Subcutaneous abdominal adipose tissue (tissue), 5 donors: ENCODE results near the gene SLC25A11.
A peak's percentile ranks its signal among the peaks of the same experiment; 100 is the strongest.

Experiments used
- H3K27ac ChIP-seq: one replicate; pipeline ENCODE4 v1.7.0; 2013; ENCODE audit warnings: low read depth, mild to moderate bottlenecking, inconsistent platforms, low read length, moderate library complexity
- H3K27me3 ChIP-seq, 5 donors: one replicate each; pipeline ENCODE4 v1.7.0; 2013; ENCODE audit warnings: low read length in 5 of 5, inconsistent platforms in 1 of 5; ENCODE audit not compliant: control insufficient read depth in 5 of 5, insufficient read depth in 4 of 5
- H3K36me3 ChIP-seq, 5 donors: one replicate each; pipeline ENCODE4 v1.7.0; 2013; ENCODE audit warnings: low read length in 5 of 5; ENCODE audit not compliant: control insufficient read depth in 5 of 5, insufficient read depth in 5 of 5
- H3K4me1 ChIP-seq, 5 donors: one replicate each; pipeline ENCODE4 v1.7.0; 2013; ENCODE audit warnings: low read length in 5 of 5, mild to moderate bottlenecking in 3 of 5, moderate library complexity in 1 of 5; ENCODE audit not compliant: control insufficient read depth in 5 of 5, insufficient read depth in 5 of 5
- H3K4me3 ChIP-seq, 5 donors: one replicate each; pipeline ENCODE4 v1.7.0; 2013; ENCODE audit warnings: low read length in 5 of 5, low read depth in 1 of 5
- H3K9ac ChIP-seq, 5 donors: one replicate each; pipeline ENCODE4 v1.7.0; 2013; ENCODE audit warnings: low read length in 5 of 5, mild to moderate bottlenecking in 4 of 5, moderate library complexity in 3 of 5
- H3K9me3 ChIP-seq, 5 donors: one replicate each; pipeline ENCODE4 v1.7.0; 2013; ENCODE audit warnings: low read length in 5 of 5; ENCODE audit not compliant: control insufficient read depth in 5 of 5
- donor health status: healthy.
- donor health status: healthy.
- donor health status: healthy.
- donor health status: healthy.
- donor health status: healthy.

SLC25A11 gene

GRCh38 chr17:4973256-4974114 lies 33.6 kb upstream of the SLC25A11 start:
- H3K27ac ChIP-seq, result no peak overlapping the region
- peaks cover 0 to 40% (median 20%) of the 10 kb centered on the region in 5 donors for H3K4me1 ChIP-seq
- peak overlapping the region in 2 of 5 donors; percentile 7 to 47 for H3K9ac ChIP-seq
- peaks cover 5 to 91% (median 67%) of the 10 kb centered on the region in 5 donors for H3K36me3 ChIP-seq
- no peaks in the 10 kb centered on the region for H3K9me3 ChIP-seq
- H3K4me3 ChIP-seq, result no peak overlapping the region
- no peaks in the 10 kb centered on the region for H3K27me3 ChIP-seq

GRCh38 chr17:4972752-4973151 lies 32.9 kb upstream of the SLC25A11 start:
- Histone ChIP-seq H3K9ac (peak overlapping the region in 2 of 5 donors; percentile 7 to 47), H3K4me1 (peaks cover 2 to 41% (median 26%) of the 10 kb centered on the region in 5 donors), H3K27ac (no peak overlapping the region), H3K4me3 (no peak overlapping the region), H3K9me3 (no peaks in the 10 kb centered on the region), H3K36me3 (peaks cover 2 to 84% (median 60%) of the 10 kb centered on the region in 5 donors), H3K27me3 (no peaks in the 10 kb centered on the region)

GRCh38 chr17:4972322-4972721 lies 32.5 kb upstream of the SLC25A11 start:
- H3K36me3 ChIP-seq, result peaks cover 0 to 80% (median 55%) of the 10 kb centered on the region in 5 donors
- H3K9me3 ChIP-seq, result no peaks in the 10 kb centered on the region
- H3K27me3 ChIP-seq, result no peaks in the 10 kb centered on the region
- peaks cover 2 to 41% (median 26%) of the 10 kb centered on the region in 5 donors for H3K4me1 ChIP-seq
- H3K9ac ChIP-seq, result peak overlapping the region in 2 of 5 donors; percentile 11 to 30
- H3K27ac ChIP-seq, result no peak overlapping the region
- no peak overlapping the region for H3K4me3 ChIP-seq

- no peak overlapping the region for H3K4me3 ChIP-seq
- H3K9ac ChIP-seq, result peak overlapping the region in 2 of 5 donors; percentile 5 to 11
- H3K9me3 ChIP-seq, result no peaks in the 10 kb centered on the region
- H3K36me3 ChIP-seq, result peaks cover 0 to 75% (median 50%) of the 10 kb centered on the region in 5 donors
- H3K4me1 ChIP-seq, result peaks cover 5 to 42% (median 28%) of the 10 kb centered on the region in 5 donors
- no peak overlapping the region for H3K27ac ChIP-seq
- H3K27me3 ChIP-seq, result no peaks in the 10 kb centered on the region
Measured at GRCh38 chr17:4971826-4972225, 32.0 kb upstream of the SLC25A11 start.

- Histone ChIP-seq H3K9ac (peak overlapping the region in 2 of 5 donors; percentile 9 to 59), H3K4me3 (no peak overlapping the region), H3K4me1 (peaks cover 8 to 52% (median 41%) of the 10 kb centered on the region in 5 donors), H3K27me3 (no peaks in the 10 kb centered on the region), H3K36me3 (peaks cover 0 to 64% (median 45%) of the 10 kb centered on the region in 5 donors), H3K9me3 (no peaks in the 10 kb centered on the region), H3K27ac (peak overlapping the region; percentile 93)
Measured at GRCh38 chr17:4970273-4970672, 30.4 kb upstream of the SLC25A11 start.

- Histone ChIP-seq H3K36me3 (peaks cover 0 to 58% (median 41%) of the 10 kb centered on the region in 5 donors), H3K27ac (peak overlapping the region; percentile 93), H3K4me3 (peak overlapping the region in 4 of 5 donors; percentile 0 to 96 (median 58)), H3K9ac (peak overlapping the region in 3 of 5 donors; percentile 9 to 83 (median 59)), H3K4me1 (peaks cover 8 to 52% (median 43%) of the 10 kb centered on the region in 5 donors), H3K9me3 (no peaks in the 10 kb centered on the region), H3K27me3 (no peaks in the 10 kb centered on the region)
Measured at GRCh38 chr17:4969551-4970173, 29.8 kb upstream of the SLC25A11 start.

- peak overlapping the region; percentile 93 for H3K27ac ChIP-seq
- H3K4me1 ChIP-seq, result peaks cover 8 to 52% (median 43%) of the 10 kb centered on the region in 5 donors
Measured at GRCh38 chr17:4969047-4969550, 29.3 kb upstream of the SLC25A11 start.

GRCh38 chr17:4968486-4969046 lies 28.7 kb upstream of the SLC25A11 start:
- no peaks in the 10 kb centered on the region for H3K27me3 ChIP-seq
- H3K4me3 ChIP-seq, result peak overlapping the region; percentile 65 to 96 (median 94)
- peak overlapping the region; percentile 93 for H3K27ac ChIP-seq
- H3K9ac ChIP-seq, result peak overlapping the region; percentile 26 to 87 (median 83)
- H3K4me1 ChIP-seq, result peaks cover 8 to 50% (median 43%) of the 10 kb centered on the region in 5 donors
- H3K9me3 ChIP-seq, result no peaks in the 10 kb centered on the region
- peaks cover 0 to 47% (median 30%) of the 10 kb centered on the region in 5 donors for H3K36me3 ChIP-seq

More at GRCh38 chr17:4969047-4969550, 29.3 kb upstream of the SLC25A11 start:
- H3K36me3 ChIP-seq, result peaks cover 0 to 52% (median 36%) of the 10 kb centered on the region in 5 donors
- no peaks in the 10 kb centered on the region for H3K9me3 ChIP-seq
- H3K9ac ChIP-seq, result peak overlapping the region in 4 of 5 donors; percentile 69 to 87 (median 83)
- peak overlapping the region; percentile 0 to 96 (median 94) for H3K4me3 ChIP-seq
- no peaks in the 10 kb centered on the region for H3K27me3 ChIP-seq

- Histone ChIP-seq H3K36me3 (peaks cover 0 to 40% (median 23%) of the 10 kb centered on the region in 5 donors), H3K9ac (peak within 1 kb of the TSS; percentile 83 to 96 (median 87)), H3K27ac (peak within 1 kb of the TSS; percentile 98), H3K4me1 (peaks cover 8 to 43% (median 43%) of the 10 kb centered on the region in 5 donors), H3K4me3 (peak within 1 kb of the TSS; percentile 91 to 99 (median 94)), H3K9me3 (no peaks in the 10 kb centered on the region), H3K27me3 (no peaks in the 10 kb centered on the region)
Measured at GRCh38 chr17:4967539-4968485, 28.0 kb upstream of the SLC25A11 start, which contains the start of gene SPAG7. Gene SPAG7, minus strand, starts transcription at chr17:4967817. Its CDS starts 13 bp downstream, at chr17:4967804.
